Astrocyte (in vitro differentiated cells and primary cell): Measurements from ENCODE around the gene CPE. TPM values are rescaled to one million over a fixed set of nuclear protein-coding genes. Genes with fewer than 3 reads are reported as not detected.

ENCODE experiments used
- DNase-seq: peaks from one replicate; pipeline ENCODE4 v3.0.0-alpha.2; 2010; ENCODE audit warnings: low read depth
- FAIRE-seq: peaks from 2 replicates; lab custom pipeline; 2011; peaks lifted over from hg19 to GRCh38; lab: Jason Lieb, UNC
- H2AFZ ChIP-seq: 2 replicates; pipeline ENCODE4 v1.6.0; 2012; ENCODE audit warnings: low read depth, low read length, inconsistent platforms
- H3K27ac ChIP-seq: 2 replicates; pipeline ENCODE4 v1.5.1; 2011; ENCODE audit warnings: low read depth, low read length, inconsistent platforms
- H3K27me3 ChIP-seq: 2 replicates; pipeline ENCODE4 v1.6.0; 2011; ENCODE audit warnings: low read length, inconsistent platforms; ENCODE audit not compliant: insufficient read depth
- H3K36me3 ChIP-seq: 2 replicates; pipeline ENCODE4 v1.5.1; 2011; ENCODE audit warnings: low read length, inconsistent platforms; ENCODE audit not compliant: insufficient read depth
- H3K4me1 ChIP-seq: 2 replicates; pipeline ENCODE4 v1.5.1; 2011; ENCODE audit warnings: low read length, inconsistent platforms; ENCODE audit not compliant: insufficient read depth
- H3K4me2 ChIP-seq: 2 replicates; pipeline ENCODE4 v1.6.0; 2012; ENCODE audit warnings: low read length, inconsistent platforms
- H3K4me3 ChIP-seq: 2 replicates; pipeline ENCODE4 v1.5.1; 2011; ENCODE audit warnings: low read depth, mild to moderate bottlenecking, low read length, inconsistent platforms; ENCODE audit not compliant: insufficient read depth
- H3K79me2 ChIP-seq: 2 replicates; pipeline ENCODE4 v1.6.0; 2012; ENCODE audit warnings: mild to moderate bottlenecking, low read length, inconsistent platforms; ENCODE audit not compliant: insufficient read depth
- H3K9ac ChIP-seq: 2 replicates; pipeline ENCODE4 v1.6.0; 2012; ENCODE audit warnings: mild to moderate bottlenecking, low read length, inconsistent platforms
- H3K9me3 ChIP-seq: 2 replicates; pipeline ENCODE4 v1.5.1; 2012; ENCODE audit warnings: low read depth, mild to moderate bottlenecking, low read length, inconsistent platforms; ENCODE audit not compliant: insufficient read depth
- H4K20me1 ChIP-seq: 2 replicates; pipeline ENCODE4 v1.6.0; 2012; ENCODE audit warnings: low read length, inconsistent platforms; ENCODE audit not compliant: insufficient read depth
- H3K27ac Mint-ChIP-seq: one replicate; pipeline ENCODE4 v1.8.0; 2021; ENCODE audit warnings: mild to moderate bottlenecking, mixed read lengths; ENCODE audit not compliant: unreplicated experiment
- H3K27me3 Mint-ChIP-seq: one replicate; pipeline ENCODE4 v1.8.0; 2021; ENCODE audit warnings: low read depth, mixed read lengths; ENCODE audit not compliant: unreplicated experiment
- H3K36me3 Mint-ChIP-seq: one replicate; pipeline ENCODE4 v1.8.0; 2021; ENCODE audit warnings: low read depth, mixed read lengths; ENCODE audit not compliant: unreplicated experiment
- H3K4me1 Mint-ChIP-seq: one replicate; pipeline ENCODE4 v1.8.0; 2021; ENCODE audit warnings: low read depth, mixed read lengths; ENCODE audit not compliant: unreplicated experiment
- H3K4me3 Mint-ChIP-seq: one replicate; pipeline ENCODE4 v1.8.0; 2021; ENCODE audit warnings: mild to moderate bottlenecking, moderate library complexity, mixed read lengths; ENCODE audit not compliant: unreplicated experiment
- H3K9me3 Mint-ChIP-seq: one replicate; pipeline ENCODE4 v1.8.0; 2021; ENCODE audit warnings: mild to moderate bottlenecking, mixed read lengths; ENCODE audit not compliant: unreplicated experiment
- EZH2 ChIP-seq: IDR thresholded peaks from 2 replicates; pipeline ENCODE4 v1.6.1; 2012; ENCODE audit warnings: mild to moderate bottlenecking, low read length, inconsistent platforms; ENCODE audit not compliant: insufficient read depth
- total RNA-seq: library from RNA; stranded (reverse); gene quantifications from 2 replicates; pipeline ENCODE4 v1.2.1, GENCODE V29; 2021
- TF ChIP-seq, protein P1 (sequence below): IDR thresholded peaks from 2 replicates; pipeline ENCODE4 v1.5.1; 2011; ENCODE audit warnings: low read depth, mild to moderate bottlenecking, inconsistent platforms, low read length, moderate library complexity; ENCODE audit not compliant: insufficient read depth

Gene CPE
- total RNA-seq, 1 donor from 2014 or later: 380 TPM

DNA sequence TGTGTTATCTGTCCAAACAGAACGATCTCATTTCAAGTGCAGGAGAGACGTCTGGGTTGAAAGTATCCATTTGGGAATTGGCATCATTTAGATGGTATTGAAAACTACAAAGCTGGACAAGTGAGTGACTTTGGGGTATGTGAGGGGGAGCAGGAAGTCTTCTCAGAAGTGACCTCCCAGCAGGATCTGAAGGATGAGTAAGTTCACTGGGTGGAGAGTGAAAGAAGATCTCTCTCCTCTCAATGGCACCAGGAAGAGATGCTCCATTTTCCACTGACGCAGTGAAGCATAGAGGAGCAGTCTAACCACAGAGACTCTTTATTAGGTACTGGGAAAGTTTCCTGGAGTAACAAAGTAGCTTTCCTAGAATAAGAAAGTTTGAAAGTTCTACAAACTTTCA, 161.0 kb downstream of the CPE start:
- peaks cover 3% of the 10 kb centered on the region for H3K27me3 Mint-ChIP-seq
- H3K27ac ChIP-seq: no peak overlapping the region
- no peaks in the 10 kb centered on the region for H3K9me3 ChIP-seq
- H3K4me3 ChIP-seq: no peak overlapping the region
- no peaks in the 10 kb centered on the region for H3K36me3 ChIP-seq
- H3K4me3 Mint-ChIP-seq: no peak overlapping the region
- no peak overlapping the region for H2AFZ ChIP-seq
- no peaks in the 10 kb centered on the region for H3K4me1 Mint-ChIP-seq
- no peak overlapping the region for H3K27ac Mint-ChIP-seq
- H3K4me2 ChIP-seq: no peak overlapping the region
- H3K27me3 ChIP-seq: no peaks in the 10 kb centered on the region
- H4K20me1 ChIP-seq: no peaks in the 10 kb centered on the region
- H3K4me1 ChIP-seq: no peaks in the 10 kb centered on the region
- H3K36me3 Mint-ChIP-seq: peaks cover 3% of the 10 kb centered on the region
- no peaks in the 10 kb centered on the region for H3K9me3 Mint-ChIP-seq
- H3K9ac ChIP-seq: no peak overlapping the region
- FAIRE-seq: no peak
- no peaks in the 10 kb centered on the region for H3K79me2 ChIP-seq
- no peak for TF ChIP-seq EZH2
- TF ChIP-seq, protein P1, sequence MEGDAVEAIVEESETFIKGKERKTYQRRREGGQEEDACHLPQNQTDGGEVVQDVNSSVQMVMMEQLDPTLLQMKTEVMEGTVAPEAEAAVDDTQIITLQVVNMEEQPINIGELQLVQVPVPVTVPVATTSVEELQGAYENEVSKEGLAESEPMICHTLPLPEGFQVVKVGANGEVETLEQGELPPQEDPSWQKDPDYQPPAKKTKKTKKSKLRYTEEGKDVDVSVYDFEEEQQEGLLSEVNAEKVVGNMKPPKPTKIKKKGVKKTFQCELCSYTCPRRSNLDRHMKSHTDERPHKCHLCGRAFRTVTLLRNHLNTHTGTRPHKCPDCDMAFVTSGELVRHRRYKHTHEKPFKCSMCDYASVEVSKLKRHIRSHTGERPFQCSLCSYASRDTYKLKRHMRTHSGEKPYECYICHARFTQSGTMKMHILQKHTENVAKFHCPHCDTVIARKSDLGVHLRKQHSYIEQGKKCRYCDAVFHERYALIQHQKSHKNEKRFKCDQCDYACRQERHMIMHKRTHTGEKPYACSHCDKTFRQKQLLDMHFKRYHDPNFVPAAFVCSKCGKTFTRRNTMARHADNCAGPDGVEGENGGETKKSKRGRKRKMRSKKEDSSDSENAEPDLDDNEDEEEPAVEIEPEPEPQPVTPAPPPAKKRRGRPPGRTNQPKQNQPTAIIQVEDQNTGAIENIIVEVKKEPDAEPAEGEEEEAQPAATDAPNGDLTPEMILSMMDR: no peak
- DNase-seq: no peak

DNA sequence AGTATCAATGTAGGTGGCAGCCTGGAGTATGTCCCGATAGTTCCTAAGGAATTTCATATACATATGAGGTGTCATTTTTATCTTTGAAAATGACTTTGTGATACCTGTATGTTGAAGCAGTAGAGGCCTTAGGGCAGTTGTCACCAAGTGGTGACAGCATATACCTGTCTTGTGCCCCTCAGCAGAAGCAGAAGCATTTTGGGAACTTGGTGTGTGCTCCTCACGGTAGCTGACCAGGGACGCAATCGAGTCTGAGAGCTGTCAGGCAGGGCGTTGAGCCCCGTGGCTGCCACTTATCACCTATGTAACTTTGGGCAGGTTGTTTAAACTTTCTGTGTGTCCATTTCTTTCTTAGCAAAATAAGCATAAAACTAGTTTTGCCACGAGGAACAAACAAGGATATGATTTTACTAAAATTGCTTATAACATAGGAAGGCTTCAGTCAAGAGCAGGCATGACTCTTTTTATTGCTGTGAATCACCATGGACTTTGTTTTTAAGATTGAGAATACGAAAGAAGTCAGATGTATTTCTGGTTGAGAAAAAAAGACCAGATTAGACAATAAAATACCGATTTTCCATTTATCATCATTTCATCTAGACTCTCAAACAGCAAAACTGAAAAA, 161.5 kb downstream of the CPE start:
- DNase-seq (no peak), FAIRE-seq (no peak)
- no peaks in the 10 kb centered on the region for H3K79me2 ChIP-seq
- no peak overlapping the region for H2AFZ ChIP-seq
- H3K4me2 ChIP-seq: no peak overlapping the region
- no peaks in the 10 kb centered on the region for H3K9me3 Mint-ChIP-seq
- no peak overlapping the region for H3K4me3 ChIP-seq
- H3K27ac ChIP-seq: no peak overlapping the region
- TF ChIP-seq EZH2: no peak
- TF ChIP-seq, protein P1: no peak
- no peaks in the 10 kb centered on the region for H4K20me1 ChIP-seq
- H3K4me3 Mint-ChIP-seq: no peak overlapping the region
- no peaks in the 10 kb centered on the region for H3K4me1 Mint-ChIP-seq
- peaks cover 3% of the 10 kb centered on the region for H3K36me3 Mint-ChIP-seq
- H3K27me3 ChIP-seq: no peaks in the 10 kb centered on the region
- H3K27me3 Mint-ChIP-seq: peaks cover 3% of the 10 kb centered on the region
- no peaks in the 10 kb centered on the region for H3K4me1 ChIP-seq
- no peaks in the 10 kb centered on the region for H3K9me3 ChIP-seq
- H3K36me3 ChIP-seq: no peaks in the 10 kb centered on the region
- H3K27ac Mint-ChIP-seq: no peak overlapping the region
- no peak overlapping the region for H3K9ac ChIP-seq

DNA sequence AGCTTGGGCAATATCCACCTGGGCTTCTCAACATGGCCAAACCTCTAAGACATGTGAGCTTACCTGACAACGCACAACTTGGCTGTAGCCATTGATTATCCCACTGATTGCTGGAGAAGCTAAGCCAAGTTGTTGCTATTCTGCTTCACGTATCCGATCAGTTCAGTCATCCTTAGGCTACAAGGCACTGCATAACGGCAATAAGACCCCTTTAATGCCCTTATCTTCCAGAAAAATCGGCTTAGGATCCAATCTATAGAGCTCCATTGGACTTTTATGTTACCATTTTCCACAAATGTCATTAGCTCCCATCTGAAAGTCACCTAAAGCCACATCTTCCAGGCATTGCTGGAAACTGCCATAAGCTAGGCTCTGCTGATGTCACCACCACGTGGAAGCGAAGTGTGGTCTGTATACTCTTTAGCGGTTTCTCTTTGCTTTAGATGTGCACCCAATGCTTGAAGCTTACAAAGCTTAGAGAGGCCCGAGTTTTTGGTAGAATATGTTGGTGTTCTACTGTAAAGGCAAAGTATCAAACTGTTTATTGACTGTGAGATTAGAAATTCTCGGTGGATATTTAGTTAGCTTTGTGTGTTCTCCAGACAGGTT, 163.1 kb downstream of the CPE start:
- no peaks in the 10 kb centered on the region for H4K20me1 ChIP-seq
- no peak overlapping the region for H2AFZ ChIP-seq
- Mint-ChIP-seq H3K4me1 (no peaks in the 10 kb centered on the region), H3K36me3 (peaks cover 3% of the 10 kb centered on the region), H3K4me3 (no peak overlapping the region), H3K27ac (no peak overlapping the region), H3K27me3 (peaks cover 3% of the 10 kb centered on the region), H3K9me3 (no peaks in the 10 kb centered on the region)
- H3K79me2 ChIP-seq: no peaks in the 10 kb centered on the region
- no peak overlapping the region for H3K4me2 ChIP-seq
- FAIRE-seq (no peak), DNase-seq (no peak)
- H3K4me3 ChIP-seq: no peak overlapping the region
- no peaks in the 10 kb centered on the region for H3K27me3 ChIP-seq
- H3K9ac ChIP-seq: no peak overlapping the region
- no peak for TF ChIP-seq EZH2
- TF ChIP-seq, protein P1: no peak
- H3K36me3 ChIP-seq: no peaks in the 10 kb centered on the region
- no peak overlapping the region for H3K27ac ChIP-seq
- H3K4me1 ChIP-seq: no peaks in the 10 kb centered on the region
- no peaks in the 10 kb centered on the region for H3K9me3 ChIP-seq
